Forelimb muscle (tissue), 1 donor: ENCODE measurements around the gene ZDHHC17. TPM values are rescaled to one million over a fixed set of nuclear protein-coding genes. Genes with fewer than 3 reads are reported as not detected.
"Not testable (repeated sequence)": the region's sequence is repeated elsewhere in the genome, so short reads cannot be mapped to it uniquely, and the experiment has no call there.

ENCODE experiments used
- DNase-seq: peaks from one replicate; pipeline ENCODE4 v3.0.0-alpha.2; 2013; ENCODE audit warnings: low read depth
- polyA plus RNA-seq: library from polyadenylated mRNA; unstranded; fragments of 120-200 nt; gene quantifications from one replicate; pipeline ENCODE4 v1.2.1, GENCODE V29; 2013; ENCODE audit not compliant: insufficient read length

Gene ZDHHC17, protein sequence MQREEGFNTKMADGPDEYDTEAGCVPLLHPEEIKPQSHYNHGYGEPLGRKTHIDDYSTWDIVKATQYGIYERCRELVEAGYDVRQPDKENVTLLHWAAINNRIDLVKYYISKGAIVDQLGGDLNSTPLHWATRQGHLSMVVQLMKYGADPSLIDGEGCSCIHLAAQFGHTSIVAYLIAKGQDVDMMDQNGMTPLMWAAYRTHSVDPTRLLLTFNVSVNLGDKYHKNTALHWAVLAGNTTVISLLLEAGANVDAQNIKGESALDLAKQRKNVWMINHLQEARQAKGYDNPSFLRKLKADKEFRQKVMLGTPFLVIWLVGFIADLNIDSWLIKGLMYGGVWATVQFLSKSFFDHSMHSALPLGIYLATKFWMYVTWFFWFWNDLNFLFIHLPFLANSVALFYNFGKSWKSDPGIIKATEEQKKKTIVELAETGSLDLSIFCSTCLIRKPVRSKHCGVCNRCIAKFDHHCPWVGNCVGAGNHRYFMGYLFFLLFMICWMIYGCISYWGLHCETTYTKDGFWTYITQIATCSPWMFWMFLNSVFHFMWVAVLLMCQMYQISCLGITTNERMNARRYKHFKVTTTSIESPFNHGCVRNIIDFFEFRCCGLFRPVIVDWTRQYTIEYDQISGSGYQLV
- polyA plus RNA-seq = 44.0 TPM

DNA sequence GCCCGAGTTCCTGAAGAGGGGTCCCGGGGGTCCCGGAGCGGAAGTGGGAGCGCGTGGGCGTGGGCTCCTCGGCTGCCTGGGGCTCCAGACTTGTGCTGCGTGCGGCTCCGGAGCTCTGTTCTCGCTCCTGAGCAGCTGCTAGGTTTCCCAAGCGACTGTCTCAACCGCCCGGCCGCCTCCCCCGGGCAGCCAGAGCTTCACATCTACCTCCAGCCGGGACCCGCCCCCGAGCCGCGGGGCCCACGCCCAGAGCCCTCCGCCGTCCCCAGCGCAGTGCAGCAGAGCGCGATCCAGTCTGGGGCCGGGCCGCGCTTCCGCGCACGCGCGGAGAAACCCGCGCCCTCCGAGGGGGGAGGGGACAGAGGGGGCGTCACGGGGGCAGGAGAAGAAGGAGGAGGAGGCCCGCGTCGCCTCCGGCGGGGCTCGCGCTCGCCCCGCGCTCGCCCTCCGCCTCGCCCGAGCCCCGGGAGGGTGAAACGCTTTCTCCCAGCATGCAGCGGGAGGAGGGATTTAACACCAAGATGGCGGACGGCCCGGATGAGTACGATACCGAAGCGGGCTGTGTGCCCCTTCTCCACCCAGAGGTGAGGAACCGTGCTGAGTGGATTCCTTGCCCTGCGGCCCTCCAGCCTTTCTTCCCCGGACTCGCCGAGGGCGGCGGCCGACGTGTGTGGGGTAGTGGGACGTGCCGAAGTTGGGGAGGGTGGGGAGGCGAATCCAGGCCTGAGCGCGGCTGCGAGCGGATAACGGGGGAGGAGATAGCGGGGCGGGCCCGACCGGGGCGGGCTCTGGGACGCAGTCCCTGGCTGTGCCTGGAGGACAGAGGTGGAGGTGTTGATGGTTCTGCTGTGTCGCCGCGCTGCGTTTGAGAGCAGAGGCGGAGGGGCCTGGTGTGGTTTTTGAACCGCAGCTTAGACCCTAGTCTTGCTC, at the start of gene ZDHHC17:
Gene ZDHHC17, plus strand, starts transcription at position 370 of the 930 bp plus-strand sequence. Its CDS starts 122 bp downstream, at position 492.
- peak; percentile 87 for DNase-seq

DNA sequence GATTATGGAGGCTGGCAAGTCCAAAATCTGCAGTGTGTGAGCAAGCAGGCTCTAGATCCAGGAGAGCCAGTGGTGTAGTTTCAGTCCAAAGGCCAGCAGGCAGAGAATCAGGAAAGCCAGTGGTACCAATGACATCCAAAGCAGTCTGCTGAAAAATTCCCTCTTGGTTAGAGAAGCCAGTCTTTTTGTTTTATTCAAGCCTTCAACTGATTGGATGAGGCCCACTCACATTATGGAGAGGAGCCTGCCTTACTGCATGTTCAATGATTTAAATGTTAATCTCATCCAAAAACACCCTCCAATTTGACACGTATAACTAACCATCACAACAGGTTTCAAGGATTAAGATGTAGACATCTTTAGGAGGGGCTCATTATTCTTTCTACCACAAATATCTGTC, 49.5 kb upstream of the ZDHHC17 start:
- no peak for DNase-seq

DNA sequence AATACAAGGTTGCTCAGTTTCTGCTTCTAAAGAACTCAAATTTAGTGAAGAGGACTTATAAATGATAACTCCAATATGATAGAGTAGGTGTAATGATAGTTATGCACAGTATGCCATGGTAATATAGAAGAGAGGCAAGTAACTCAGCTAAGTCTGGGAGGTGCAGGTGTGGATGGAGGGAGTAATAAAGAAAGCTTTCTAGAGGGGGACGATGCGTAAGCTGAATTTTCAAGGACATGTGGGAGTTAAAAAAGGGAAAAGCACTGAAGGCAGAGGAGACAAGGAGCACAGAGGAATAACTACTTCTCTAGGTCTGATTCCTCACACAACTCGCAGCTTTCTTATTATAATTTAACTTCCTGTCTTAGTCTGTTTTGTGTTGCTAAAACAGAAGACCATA, 49.1 kb upstream of the ZDHHC17 start:
- no peak for DNase-seq

DNA sequence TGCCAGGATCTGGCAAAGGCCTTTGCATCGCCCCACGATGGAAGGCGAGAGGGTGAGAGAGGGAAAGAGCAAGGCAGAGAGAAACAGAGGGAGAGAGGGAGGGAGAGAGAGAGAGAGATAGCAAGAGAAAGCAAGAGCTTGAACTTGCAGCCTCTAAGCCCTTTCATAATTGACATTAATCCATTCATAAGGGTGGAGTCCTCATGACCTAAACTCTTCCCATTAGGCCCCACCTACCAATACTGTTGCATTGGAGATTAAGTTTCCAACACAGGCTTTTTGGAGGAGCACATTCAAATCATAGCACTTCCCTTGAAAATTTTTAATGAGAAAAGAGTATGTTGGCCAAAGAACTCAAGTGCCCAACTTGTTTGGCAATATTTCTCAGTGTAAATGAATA, 48.6 kb upstream of the ZDHHC17 start:
- DNase-seq = no peak

DNA sequence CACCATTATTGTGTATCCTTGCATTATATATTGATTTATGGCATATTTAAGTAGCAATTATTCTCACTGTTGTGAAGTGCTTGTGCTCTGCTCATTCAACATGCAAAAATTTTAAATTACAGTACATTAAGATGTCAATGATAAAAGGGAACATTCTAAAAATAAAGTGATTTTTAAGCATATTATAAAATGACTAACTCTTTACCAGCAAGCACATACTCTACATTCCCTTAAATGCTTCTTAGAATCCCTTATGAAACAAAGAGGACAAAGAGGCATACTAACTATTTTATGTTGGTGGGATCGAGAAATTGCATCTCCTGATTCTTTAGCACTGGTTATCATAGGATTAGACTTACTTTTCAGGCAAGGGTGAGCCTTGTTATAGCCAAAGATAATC, 46.6 kb upstream of the ZDHHC17 start:
- no peak for DNase-seq

DNA sequence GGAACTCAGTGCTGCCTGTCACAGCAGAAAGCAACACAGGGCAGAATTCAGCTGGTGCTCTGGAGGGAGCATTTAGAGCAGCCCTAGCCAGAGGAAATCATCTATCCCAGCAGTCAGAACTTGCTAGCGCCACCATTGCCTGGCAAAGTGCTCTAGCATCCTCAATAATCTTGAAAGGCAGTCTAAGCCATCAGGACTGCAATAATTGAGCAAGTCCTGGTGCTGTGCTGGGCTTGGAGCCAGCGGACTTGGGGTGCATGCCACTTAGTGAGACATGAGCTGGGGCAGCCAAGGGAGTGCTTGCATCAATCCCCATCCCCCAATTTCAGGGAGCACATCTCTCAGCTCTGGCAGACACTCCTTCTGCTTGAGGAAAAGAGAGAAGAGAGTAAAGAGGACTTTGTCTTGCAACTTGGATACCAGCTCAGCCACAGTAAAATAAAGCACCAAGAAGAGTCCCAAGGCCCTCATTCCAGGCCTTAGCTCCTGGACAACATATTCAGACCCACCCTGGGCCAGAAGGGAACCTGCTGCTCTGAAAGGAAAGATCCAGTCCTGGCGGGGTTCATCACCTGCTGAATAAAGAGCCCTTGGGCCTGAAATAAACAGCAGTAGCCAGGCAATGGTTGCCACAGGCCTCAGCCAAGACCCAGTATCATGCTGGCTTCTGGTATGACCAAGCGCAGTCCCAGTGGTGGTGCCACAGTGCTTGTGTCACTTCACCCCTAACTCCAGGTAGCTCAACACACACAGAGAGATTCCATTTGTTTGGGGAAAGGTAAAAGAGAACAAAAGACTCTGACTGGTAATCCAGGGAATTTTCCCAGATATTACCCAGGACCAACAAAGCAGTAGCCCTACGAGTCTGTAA, 44.5 kb upstream of the ZDHHC17 start:
- no peak for DNase-seq

DNA sequence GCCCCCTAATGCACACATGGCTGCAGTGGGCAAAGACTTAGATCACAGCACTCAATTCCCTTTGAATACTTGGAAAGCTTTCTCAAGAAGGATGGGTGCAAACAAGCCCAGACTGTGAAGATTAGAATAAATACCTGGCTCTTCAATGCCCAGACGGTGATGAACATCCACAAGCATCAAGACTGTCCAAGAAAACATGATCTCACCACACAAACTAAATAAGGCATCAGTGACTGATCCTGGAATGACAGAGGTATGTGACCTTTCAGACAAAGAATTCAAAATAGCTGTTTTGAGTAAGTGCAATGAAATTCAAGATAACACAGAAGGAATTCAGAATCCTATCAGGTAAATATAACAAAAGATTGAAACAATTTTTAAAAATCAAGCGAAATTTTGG, 43.8 kb upstream of the ZDHHC17 start:
- DNase-seq = no peak

- no peak for DNase-seq
These were observed 37.3 kb upstream of the ZDHHC17 start for GRCh38 chr12:76726626-76727025.

DNA sequence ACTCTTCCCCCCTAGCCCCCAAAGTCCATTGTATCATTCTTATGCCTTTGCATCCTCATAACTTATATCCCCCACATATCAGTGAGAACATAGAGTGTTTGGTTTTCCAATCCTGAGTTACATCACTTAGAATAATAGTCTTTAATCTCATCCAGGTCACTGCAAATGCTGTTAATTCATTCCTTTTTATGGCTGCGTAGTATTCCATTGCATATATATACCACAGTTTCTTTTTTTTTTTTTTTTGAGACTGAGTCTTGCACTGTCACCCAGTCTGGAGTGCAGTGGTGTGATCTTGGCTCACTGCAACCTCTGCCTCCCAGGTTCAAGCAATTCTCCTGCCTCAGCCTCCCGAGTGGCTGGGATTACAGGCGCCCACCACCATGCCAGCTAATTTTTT, 31.7 kb upstream of the ZDHHC17 start:
- DNase-seq = not testable (repeated sequence)

DNA sequence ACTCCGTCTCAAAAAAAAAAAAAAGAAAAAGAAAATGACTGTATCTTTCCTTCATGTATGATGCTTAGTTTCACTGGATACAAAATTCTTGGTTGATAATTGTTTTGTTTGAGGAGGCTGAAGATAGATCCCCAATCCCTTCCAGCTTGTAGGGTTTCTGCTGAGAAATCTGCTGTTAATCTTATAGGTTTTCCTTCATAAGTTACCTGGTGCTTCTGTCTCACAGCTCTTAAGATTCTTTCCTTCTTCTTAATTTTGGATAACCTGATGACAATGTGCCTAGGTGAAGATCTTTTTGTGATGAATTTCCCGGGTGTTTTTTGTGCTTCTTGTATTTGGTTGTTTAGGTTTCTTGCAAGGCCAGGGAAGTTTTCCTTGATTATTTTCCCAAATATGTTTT, 26.2 kb upstream of the ZDHHC17 start:
- not testable (repeated sequence) for DNase-seq

DNA sequence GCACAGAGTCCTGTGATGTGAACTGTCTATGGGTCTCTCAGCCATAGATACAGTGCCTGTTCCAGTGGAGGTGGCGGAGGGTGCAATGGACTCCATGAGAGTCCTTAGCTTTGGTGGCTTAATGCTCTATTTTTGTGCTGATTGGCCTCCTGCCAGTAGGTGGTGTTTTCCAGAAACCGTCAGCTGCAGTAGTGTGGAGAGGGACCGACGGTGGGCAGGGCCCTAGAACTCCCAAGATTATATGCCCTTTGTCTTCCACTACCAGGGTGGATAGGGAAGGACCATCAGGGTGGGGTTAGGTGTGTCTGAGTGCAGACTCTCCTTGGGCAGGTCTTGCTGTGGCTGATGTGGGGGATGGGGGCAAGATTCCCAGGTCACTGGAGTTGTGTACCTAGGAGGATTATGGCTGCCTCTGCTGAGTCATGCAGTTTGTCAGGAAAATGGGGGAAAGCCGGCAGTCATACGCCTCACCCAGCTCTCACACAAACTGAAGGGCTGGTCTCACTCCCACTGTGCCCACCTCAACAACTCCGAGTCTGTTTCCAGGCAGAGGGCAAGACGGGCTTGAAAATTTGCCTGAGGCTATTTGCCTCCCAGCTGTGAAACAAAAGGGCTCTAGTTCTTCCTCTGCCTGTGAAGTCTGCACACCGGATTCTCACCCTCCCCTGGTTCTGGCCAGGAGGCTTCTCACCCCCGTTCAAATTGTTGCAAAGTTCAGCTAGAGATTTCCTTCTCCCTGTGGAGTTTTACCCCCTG, 24.9 kb upstream of the ZDHHC17 start:
- no peak for DNase-seq

GRCh38 chr12:76739896-76740295, 24.0 kb upstream of the ZDHHC17 start:
- DNase-seq = no peak

- no peak for DNase-seq
These were observed 23.4 kb upstream of the ZDHHC17 start for GRCh38 chr12:76740501-76740900.

- no peak for DNase-seq
These were observed 18.6 kb upstream of the ZDHHC17 start for GRCh38 chr12:76745343-76745742.

GRCh38 chr12:76746516-76746915, 17.4 kb upstream of the ZDHHC17 start:
- DNase-seq = no peak

- no peak for DNase-seq
These were observed 16.7 kb upstream of the ZDHHC17 start for GRCh38 chr12:76747245-76747644.

- no peak for DNase-seq
These were observed 8.0 kb upstream of the ZDHHC17 start for GRCh38 chr12:76755829-76756379.

DNA sequence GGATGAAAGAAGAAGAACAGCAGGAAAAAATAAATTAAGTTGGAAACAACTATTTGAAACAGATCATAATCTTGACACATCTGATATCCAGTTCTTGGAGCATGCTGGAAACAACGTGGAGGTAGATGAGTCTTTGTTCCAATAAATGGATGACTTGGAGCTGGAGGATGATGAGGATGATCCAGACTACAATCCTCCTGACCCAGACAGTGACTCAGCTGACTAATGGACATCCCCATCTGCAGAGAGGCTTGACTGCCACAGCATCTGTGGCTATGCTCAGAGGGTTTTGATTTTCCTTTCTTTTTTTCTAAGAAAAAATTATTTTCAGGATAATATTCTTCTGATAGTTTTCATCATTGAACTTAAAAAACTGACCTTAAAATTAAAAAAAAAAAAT, 6.2 kb upstream of the ZDHHC17 start:
- DNase-seq = no peak

DNA sequence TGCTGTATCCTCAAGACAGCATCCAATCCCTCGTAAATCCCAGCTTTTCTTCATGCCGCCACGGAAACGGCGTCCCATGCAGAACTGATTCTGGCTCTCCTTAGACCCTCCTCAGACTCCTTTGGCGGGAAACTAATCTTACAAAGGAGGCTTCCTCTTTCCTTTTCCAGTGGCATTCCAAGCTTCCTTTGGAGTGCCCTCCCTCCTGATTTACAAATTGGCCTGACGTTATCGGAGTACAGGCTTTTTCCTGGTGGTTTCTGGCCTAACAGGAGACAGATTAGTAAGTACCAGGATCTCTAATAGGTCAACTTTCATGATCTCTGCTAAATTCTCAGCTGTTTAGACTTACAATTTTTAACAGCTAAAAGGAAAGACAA, 1.3 kb upstream of the ZDHHC17 start:
- DNase-seq = no peak

- DNase-seq = no peak
These were observed 941 bp downstream of the ZDHHC17 start for GRCh38 chr12:76764856-76765255.
